NT2/D1 (cell line): Measurements from ENCODE around the gene TMEM200C.

ENCODE experiments used
- SUZ12 ChIP-seq: IDR thresholded peaks from 2 replicates; pipeline ENCODE4 v1.6.1; 2011; ENCODE audit not compliant: insufficient read length, insufficient read depth; ENCODE audit errors: extremely low read depth
- YY1 ChIP-seq: IDR thresholded peaks from 2 replicates; pipeline ENCODE4 v1.6.1; 2011; ENCODE audit not compliant: insufficient read length, insufficient read depth
- ZNF274 ChIP-seq: IDR thresholded peaks from 2 replicates; pipeline ENCODE4 v1.6.1; 2011; ENCODE audit warnings: mild to moderate bottlenecking, low read depth, low read length

DNA sequence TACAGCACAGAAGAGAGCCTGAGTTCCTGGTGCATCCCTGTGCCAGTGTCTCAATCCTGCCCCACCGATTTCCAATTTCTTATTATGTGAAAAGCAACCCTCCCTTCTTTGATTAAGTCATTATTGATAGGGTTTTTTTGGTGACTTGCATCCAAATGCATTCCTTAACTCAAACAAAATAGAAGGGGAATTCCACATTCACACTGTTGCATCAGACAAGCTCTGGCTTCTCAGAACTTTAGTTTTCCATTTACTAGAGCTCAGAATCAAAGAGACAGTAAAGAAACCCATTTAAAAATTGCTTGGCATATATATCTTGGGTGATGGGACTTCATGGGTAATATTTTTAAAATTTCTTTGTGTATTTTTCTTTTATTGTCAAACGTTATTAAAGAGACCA, 13.8 kb upstream of the TMEM200C start:
- TF ChIP-seq ZNF274 (no peak), YY1 (no peak), SUZ12 (no peak)
